A549 (cell line): Measurements from ENCODE around the gene GNA12. TPM values are rescaled to one million over a fixed set of nuclear protein-coding genes. Genes with fewer than 3 reads are reported as not detected.

ENCODE experiments used
- ATAC-seq, 2 experiments: fragments of 200-7000 bp in 1 of 2; fragments of >200 bp in 1 of 2; cut with Nextera tagmentation in 1 of 2; cut with Tn5 transposase in 1 of 2; 3 replicates each; pipeline versions ENCODE4 v1.8.0 to v1.9.1; 2018 to 2020; ENCODE audit warnings: mild to moderate bottlenecking in 1 of 2, moderate library complexity in 1 of 2
- CTCF ChIA-PET: fragments of 300-600 bp; sonication (Branson Sonifier 250); formaldehyde crosslinking; extraction: SDS; loops from one replicate; lab custom pipeline; 2021; ENCODE audit warnings: antibody characterized with exemption, inconsistent platforms; lab: Yijun Ruan, JAX
- POLR2A ChIA-PET: fragments of 350-600 bp; formaldehyde crosslinking; extraction: SDS; loops from one replicate; lab custom pipeline; 2021; ENCODE audit warnings: antibody characterized with exemption, inconsistent platforms; lab: Yijun Ruan, JAX
- DNase-seq, 2 experiments: peaks; one replicate each; pipeline versions ENCODE4 v3.0.0 to v3.0.0-alpha.2; 2011 to 2016; ENCODE audit warnings: low read depth in 1 of 2, low spot score in 1 of 2
- FAIRE-seq: peaks from 2 replicates; lab custom pipeline; 2011; peaks lifted over from hg19 to GRCh38; lab: Jason Lieb, UNC
- H3K27ac ChIP-seq, 2 experiments: fragments of >200 bp; sonication (Bioruptor Twin); formaldehyde crosslinking; 3 replicates each; pipeline ENCODE4 v1.5.1; 2016 to 2017
- H3K4me1 ChIP-seq: fragments of >200 bp; sonication (Bioruptor Twin); formaldehyde crosslinking; 3 replicates; pipeline ENCODE4 v1.6.1; 2016
- H3K4me2 ChIP-seq: fragments of >200 bp; sonication (Bioruptor Twin); formaldehyde crosslinking; 3 replicates; pipeline ENCODE4 v1.6.1; 2016
- H3K4me3 ChIP-seq: fragments of >200 bp; sonication (Bioruptor Twin); formaldehyde crosslinking; 3 replicates; pipeline ENCODE4 v1.5.1; 2016
- H3K9me3 ChIP-seq: fragments of >200 bp; sonication (Bioruptor Twin); formaldehyde crosslinking; 3 replicates; pipeline ENCODE4 v1.6.1; 2016
- CHD2 ChIP-seq: fragments of 150-350 bp; IDR thresholded peaks from 2 replicates; pipeline ENCODE4 v1.6.1; 2014; ENCODE audit warnings: low read length; ENCODE audit not compliant: partially characterized antibody
- EP300 ChIP-seq, 2 experiments: fragments of >200 bp; sonication (Bioruptor Twin); formaldehyde crosslinking; IDR thresholded peaks; 2 replicates in 1 of 2; 3 replicates in 1 of 2; pipeline ENCODE4 v1.6.1; 2016 to 2017
- GATA3 ChIP-seq: IDR thresholded peaks from 2 replicates; pipeline ENCODE4 v1.6.1; 2012; ENCODE audit warnings: borderline replicate concordance
- HOXB13 ChIP-seq: fragments of 250-450 bp; sonication (Bioruptor Pico); IDR thresholded peaks from 2 replicates; pipeline ENCODE4 v1.5.0; 2020; ENCODE audit warnings: low read depth, mild to moderate bottlenecking, moderate library complexity
- HOXB5 ChIP-seq: fragments of 250-450 bp; sonication (Bioruptor Pico); IDR thresholded peaks from 2 replicates; pipeline ENCODE4 v1.5.0; 2020; ENCODE audit warnings: mild to moderate bottlenecking, moderate library complexity
- JUNB ChIP-seq: fragments of >200 bp; sonication (Bioruptor Twin); formaldehyde crosslinking; IDR thresholded peaks from 2 replicates; pipeline ENCODE4 v1.6.1; 2016
- KDM5A ChIP-seq: fragments of 200-600 bp; sonication (generic); IDR thresholded peaks from 2 replicates; pipeline ENCODE4 v1.6.1; 2016; ENCODE audit warnings: antibody characterized with exemption, mild to moderate bottlenecking
- MYC ChIP-seq: IDR thresholded peaks from 2 replicates; pipeline ENCODE4 v1.6.1; 2012; ENCODE audit warnings: mild to moderate bottlenecking, inconsistent platforms, low read length, improper control_type of control experiment, borderline replicate concordance
- NPAS2 ChIP-seq: fragments of 250-450 bp; sonication (Bioruptor Pico); IDR thresholded peaks from 2 replicates; pipeline ENCODE4 v1.8.0; 2022; ENCODE audit warnings: mild to moderate bottlenecking, moderate library complexity, borderline replicate concordance
- RAD21 ChIP-seq, 2 experiments: fragments of >200 bp in 1 of 2; sonication (Bioruptor Twin) in 1 of 2; formaldehyde crosslinking in 1 of 2; IDR thresholded peaks in 1 of 2; conservative IDR thresholded peaks in 1 of 2; 2 replicates in 1 of 2; 3 replicates in 1 of 2; pipeline ENCODE4 v1.6.1; 2012 to 2018; ENCODE audit warnings: inconsistent platforms in 1 of 2
- RARB ChIP-seq: fragments of 250-450 bp; sonication (Bioruptor Pico); IDR thresholded peaks from 2 replicates; pipeline ENCODE4 v1.8.0; 2021; ENCODE audit warnings: mild to moderate bottlenecking, moderate library complexity
- RNF2 ChIP-seq: fragments of 200-600 bp; sonication (generic); IDR thresholded peaks from 2 replicates; pipeline ENCODE4 v1.6.1; 2016; ENCODE audit warnings: low read depth, mild to moderate bottlenecking, antibody characterized with exemption, moderate library complexity, borderline replicate concordance
- SMC3 ChIP-seq: fragments of >200 bp; sonication (Bioruptor Twin); formaldehyde crosslinking; IDR thresholded peaks from 3 replicates; pipeline ENCODE4 v1.6.1; 2018; ENCODE audit warnings: inconsistent platforms
- TFCP2L1 ChIP-seq: fragments of 250-450 bp; sonication (Bioruptor Pico); IDR thresholded peaks from 2 replicates; pipeline ENCODE4 v1.5.0; 2021; ENCODE audit warnings: mild to moderate bottlenecking
- WGBS: methylation state at CpG from one replicate; pipeline ENCODE4 v1.1.6; 2017; ENCODE audit errors: missing lambda C conversion rate; 5-methylcytosine and 5-hydroxymethylcytosine counted together
- polyA plus RNA-seq, 4 experiments: library from polyadenylated mRNA; depleted of rRNA in 3 of 4; stranded (reverse); fragments of >200 nt; fragmentation: RNase III in 1 of 4; extraction: RNeasy Plus Mini Kit Qiagen cat#74134 plus additional on column Dnase treatment in 1 of 4; gene quantifications; 2 replicates in 3 of 4; 3 replicates in 1 of 4; pipeline ENCODE4 v1.2.3, GENCODE V29; 2011 to 2017
- TF ChIP-seq, protein P1 (sequence below): fragments of 450-650 bp; IDR thresholded peaks from 2 replicates; pipeline ENCODE4 v1.6.1; 2014; ENCODE audit warnings: antibody characterized with exemption
- TF ChIP-seq, protein P2 (sequence below): IDR thresholded peaks from 2 replicates; pipeline ENCODE4 v1.6.1; 2012
- TF ChIP-seq, protein P3 (sequence below): fragments of >200 bp; sonication (Bioruptor Twin); formaldehyde crosslinking; IDR thresholded peaks from 3 replicates; pipeline ENCODE4 v1.5.1; 2016
- TF ChIP-seq, protein P4 (sequence below): fragments of >200 bp; sonication (Bioruptor Twin); formaldehyde crosslinking; IDR thresholded peaks from 3 replicates; pipeline ENCODE4 v1.6.1; 2016
- TF ChIP-seq, protein P5 (sequence below): fragments of 250-450 bp; sonication (Bioruptor Pico); IDR thresholded peaks from 2 replicates; pipeline ENCODE4 v1.5.0; 2021; ENCODE audit warnings: mild to moderate bottlenecking, moderate library complexity, borderline replicate concordance

Gene GNA12
- polyA plus RNA-seq, 2 of the 4 experiments (the other 2 are of a cell fraction): 33.0 to 43.7 TPM

DNA sequence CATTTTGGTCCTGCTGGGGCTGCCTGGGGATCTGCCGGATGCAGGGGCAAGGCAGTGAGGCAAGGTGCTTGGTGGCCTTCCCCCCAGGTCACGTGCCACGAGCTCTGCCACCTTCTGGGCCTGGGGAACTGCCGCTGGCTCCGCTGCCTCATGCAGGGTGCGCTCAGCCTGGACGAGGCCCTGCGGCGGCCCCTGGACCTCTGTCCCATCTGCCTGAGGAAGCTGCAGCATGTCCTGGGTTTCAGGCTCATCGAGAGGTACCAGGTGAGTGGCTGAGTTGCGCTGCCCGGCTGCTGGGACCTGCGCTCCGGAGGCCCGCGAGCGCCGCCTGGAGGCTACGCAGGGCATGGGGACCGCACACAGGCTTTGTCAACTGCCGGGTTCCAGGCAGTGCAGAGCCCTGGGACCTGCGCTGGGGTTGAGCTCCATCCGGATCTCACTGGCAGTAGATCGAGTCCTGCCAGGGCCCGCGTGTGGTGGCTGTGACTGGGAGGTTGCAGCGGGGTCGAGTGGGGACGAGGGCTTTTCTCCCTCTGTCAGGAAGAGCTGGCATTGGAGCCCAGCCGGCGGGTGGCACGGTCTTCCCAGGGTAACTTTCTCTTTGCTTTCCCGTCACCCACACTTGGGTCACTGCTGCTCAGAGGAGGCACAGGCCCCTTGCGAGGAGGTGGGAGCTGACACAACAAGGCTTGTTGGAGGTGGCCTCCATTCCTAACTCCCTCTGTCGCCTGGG, 134.4 kb downstream of the GNA12 start:
- 0 out of 6 replicates have a peak overlapping the region, but pooled peaks of 1 of the 2 experiments have one; percentile 3 for H3K27ac ChIP-seq
- CTCF ChIA-PET: interaction anchor here (0.6 to 6.7 kb wide), 50 partner anchors 8 to 1922 kb away, joined by 3 to 36 read pairs (median 4); no protein-coding TSS in a partner anchor
- H3K9me3 ChIP-seq: no peaks in the 10 kb centered on the region
- ATAC-seq: peak; percentile 83 to 95
- H3K4me3 ChIP-seq: no peak overlapping the region
- WGBS: 52% methylated on average over 17 of the region's 35 CpGs
- POLR2A ChIA-PET: interaction anchor here (0.5 kb wide), 1 partner anchor 177 kb away, joined by 7 read pairs; no protein-coding TSS in a partner anchor
- no peak for FAIRE-seq
- TF ChIP-seq, protein P1, sequence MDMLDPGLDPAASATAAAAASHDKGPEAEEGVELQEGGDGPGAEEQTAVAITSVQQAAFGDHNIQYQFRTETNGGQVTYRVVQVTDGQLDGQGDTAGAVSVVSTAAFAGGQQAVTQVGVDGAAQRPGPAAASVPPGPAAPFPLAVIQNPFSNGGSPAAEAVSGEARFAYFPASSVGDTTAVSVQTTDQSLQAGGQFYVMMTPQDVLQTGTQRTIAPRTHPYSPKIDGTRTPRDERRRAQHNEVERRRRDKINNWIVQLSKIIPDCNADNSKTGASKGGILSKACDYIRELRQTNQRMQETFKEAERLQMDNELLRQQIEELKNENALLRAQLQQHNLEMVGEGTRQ: 0 out of 2 replicates have a peak, but pooled peaks have one; percentile 10
- TF ChIP-seq, protein P2, sequence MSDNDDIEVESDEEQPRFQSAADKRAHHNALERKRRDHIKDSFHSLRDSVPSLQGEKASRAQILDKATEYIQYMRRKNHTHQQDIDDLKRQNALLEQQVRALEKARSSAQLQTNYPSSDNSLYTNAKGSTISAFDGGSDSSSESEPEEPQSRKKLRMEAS: 0 out of 2 replicates have a peak, but pooled peaks have one; percentile 43
- no peak for TF ChIP-seq EP300 (IDR thresholded peaks at IDR 0.05)
- no peak for TF ChIP-seq RNF2
- TF ChIP-seq RAD21 (conservative IDR thresholded peaks at IDR 0.05 in 1 of 2, IDR thresholded peaks at IDR 0.05 in 1 of 2): peak; percentile 79 to 80
- no peak for TF ChIP-seq MYC
- TF ChIP-seq, protein P3, sequence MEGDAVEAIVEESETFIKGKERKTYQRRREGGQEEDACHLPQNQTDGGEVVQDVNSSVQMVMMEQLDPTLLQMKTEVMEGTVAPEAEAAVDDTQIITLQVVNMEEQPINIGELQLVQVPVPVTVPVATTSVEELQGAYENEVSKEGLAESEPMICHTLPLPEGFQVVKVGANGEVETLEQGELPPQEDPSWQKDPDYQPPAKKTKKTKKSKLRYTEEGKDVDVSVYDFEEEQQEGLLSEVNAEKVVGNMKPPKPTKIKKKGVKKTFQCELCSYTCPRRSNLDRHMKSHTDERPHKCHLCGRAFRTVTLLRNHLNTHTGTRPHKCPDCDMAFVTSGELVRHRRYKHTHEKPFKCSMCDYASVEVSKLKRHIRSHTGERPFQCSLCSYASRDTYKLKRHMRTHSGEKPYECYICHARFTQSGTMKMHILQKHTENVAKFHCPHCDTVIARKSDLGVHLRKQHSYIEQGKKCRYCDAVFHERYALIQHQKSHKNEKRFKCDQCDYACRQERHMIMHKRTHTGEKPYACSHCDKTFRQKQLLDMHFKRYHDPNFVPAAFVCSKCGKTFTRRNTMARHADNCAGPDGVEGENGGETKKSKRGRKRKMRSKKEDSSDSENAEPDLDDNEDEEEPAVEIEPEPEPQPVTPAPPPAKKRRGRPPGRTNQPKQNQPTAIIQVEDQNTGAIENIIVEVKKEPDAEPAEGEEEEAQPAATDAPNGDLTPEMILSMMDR: peak; percentile 80
- no peak for TF ChIP-seq TFCP2L1 (CRISPR knock-in tag)
- TF ChIP-seq SMC3: peak; percentile 81
- TF ChIP-seq HOXB13 (CRISPR knock-in tag): no peak
- H3K4me1 ChIP-seq: no peaks in the 10 kb centered on the region
- peak overlapping the region; percentile 44 for H3K4me2 ChIP-seq
- peak; percentile 73 to 74 for DNase-seq

DNA sequence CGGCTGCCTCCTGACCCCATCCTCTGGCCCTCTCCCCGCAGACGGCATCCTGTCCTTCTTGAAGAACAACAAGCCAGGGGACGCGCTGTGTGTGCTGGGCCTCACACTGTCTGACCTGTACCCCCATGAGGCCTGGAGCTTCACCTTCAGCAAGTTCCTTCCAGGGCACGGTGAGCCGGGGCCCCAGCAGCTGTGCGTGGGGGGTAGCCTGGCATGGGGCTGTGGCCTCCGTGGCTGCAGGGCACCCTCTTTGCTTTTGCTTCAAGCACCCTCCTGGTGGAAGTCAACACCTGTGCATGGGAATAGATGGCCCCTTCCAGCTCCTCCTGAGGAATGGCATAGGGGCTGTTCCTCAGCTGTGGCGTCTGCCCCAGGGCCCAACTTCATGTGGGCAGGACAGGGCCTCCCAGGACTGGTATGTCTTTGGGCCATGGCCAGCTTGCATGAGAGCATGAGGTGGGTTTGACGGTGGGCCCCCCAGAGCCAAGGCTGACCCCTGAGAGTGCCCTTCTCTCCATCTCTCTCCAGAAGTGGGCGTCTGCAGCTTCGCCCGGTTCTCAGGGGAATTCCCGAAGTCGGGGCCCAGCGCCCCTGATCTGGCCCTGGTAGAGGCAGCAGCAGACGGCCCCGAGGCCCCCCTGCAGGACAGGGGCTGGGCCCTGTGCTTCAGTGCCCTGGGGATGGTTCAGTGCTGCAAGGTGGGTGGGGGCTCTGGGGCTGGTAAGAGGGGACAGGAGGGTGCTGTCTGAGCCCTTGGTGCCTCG, 135.4 kb downstream of the GNA12 start:
- Histone ChIP-seq H3K9me3 (no peaks in the 10 kb centered on the region), H3K4me1 (no peaks in the 10 kb centered on the region)
- ChIA-PET CTCF (interaction anchor here (0.8 to 6.7 kb wide), 30 partner anchors 10 to 774 kb away, joined by 3 to 36 read pairs (median 8); no protein-coding TSS in a partner anchor), POLR2A (no interaction called here)
- 89% methylated on average over 17 of the region's 20 CpGs for WGBS
- DNase-seq (no peak), FAIRE-seq (no peak)
- TF ChIP-seq HOXB13 (CRISPR knock-in tag) (no peak), KDM5A (no peak), CHD2 (no peak)
- TF ChIP-seq, protein P4, sequence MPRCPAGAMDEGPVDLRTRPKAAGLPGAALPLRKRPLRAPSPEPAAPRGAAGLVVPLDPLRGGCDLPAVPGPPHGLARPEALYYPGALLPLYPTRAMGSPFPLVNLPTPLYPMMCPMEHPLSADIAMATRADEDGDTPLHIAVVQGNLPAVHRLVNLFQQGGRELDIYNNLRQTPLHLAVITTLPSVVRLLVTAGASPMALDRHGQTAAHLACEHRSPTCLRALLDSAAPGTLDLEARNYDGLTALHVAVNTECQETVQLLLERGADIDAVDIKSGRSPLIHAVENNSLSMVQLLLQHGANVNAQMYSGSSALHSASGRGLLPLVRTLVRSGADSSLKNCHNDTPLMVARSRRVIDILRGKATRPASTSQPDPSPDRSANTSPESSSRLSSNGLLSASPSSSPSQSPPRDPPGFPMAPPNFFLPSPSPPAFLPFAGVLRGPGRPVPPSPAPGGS: no peak
- TF ChIP-seq, all 56 proteins: peak for 0
- ATAC-seq: no peak
- H3K4me3 ChIP-seq: no peak overlapping the region
- no peak overlapping the region for H3K27ac ChIP-seq
- H3K4me2 ChIP-seq: no peak overlapping the region

DNA sequence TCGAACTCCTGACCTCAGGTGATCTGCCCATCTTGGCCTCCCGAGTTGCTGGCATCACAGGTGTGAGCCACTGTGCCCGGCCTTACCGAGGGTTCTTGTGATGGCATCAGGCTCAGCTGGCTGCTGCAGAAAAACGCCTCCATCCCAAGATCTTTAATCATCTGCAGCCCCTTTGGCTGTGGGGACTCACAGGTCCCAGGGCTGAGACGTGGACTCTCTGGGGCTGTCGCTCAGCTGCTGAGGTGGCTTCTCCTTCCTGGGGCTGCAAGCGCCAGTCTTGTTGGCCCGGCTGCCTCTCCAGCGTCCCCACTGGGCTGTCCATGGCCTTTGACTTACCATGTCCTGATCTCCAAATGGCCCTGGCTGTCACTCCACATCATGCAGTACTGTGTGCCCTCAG, 136.1 kb downstream of the GNA12 start:
- no peak overlapping the region for H3K27ac ChIP-seq
- FAIRE-seq: no peak
- WGBS: 84% methylated on average over 10 of the region's 10 CpGs
- no peaks in the 10 kb centered on the region for H3K9me3 ChIP-seq
- H3K4me1 ChIP-seq: no peaks in the 10 kb centered on the region
- ATAC-seq: no peak
- no peak for DNase-seq
- ChIA-PET CTCF (interaction anchor here (1.0 to 3.4 kb wide), 6 partner anchors 11 to 230 kb away, joined by 3 to 33 read pairs (median 16); no protein-coding TSS in a partner anchor), POLR2A (no interaction called here)
- H3K4me2 ChIP-seq: no peak overlapping the region
- H3K4me3 ChIP-seq: no peak overlapping the region
- TF ChIP-seq NPAS2 (no peak), GATA3 (no peak), JUNB (no peak), RARB (CRISPR knock-in tag) (no peak), HOXB5 (CRISPR knock-in tag) (no peak), EP300 (IDR thresholded peaks at IDR 0.05) (no peak)
- TF ChIP-seq, protein P5, sequence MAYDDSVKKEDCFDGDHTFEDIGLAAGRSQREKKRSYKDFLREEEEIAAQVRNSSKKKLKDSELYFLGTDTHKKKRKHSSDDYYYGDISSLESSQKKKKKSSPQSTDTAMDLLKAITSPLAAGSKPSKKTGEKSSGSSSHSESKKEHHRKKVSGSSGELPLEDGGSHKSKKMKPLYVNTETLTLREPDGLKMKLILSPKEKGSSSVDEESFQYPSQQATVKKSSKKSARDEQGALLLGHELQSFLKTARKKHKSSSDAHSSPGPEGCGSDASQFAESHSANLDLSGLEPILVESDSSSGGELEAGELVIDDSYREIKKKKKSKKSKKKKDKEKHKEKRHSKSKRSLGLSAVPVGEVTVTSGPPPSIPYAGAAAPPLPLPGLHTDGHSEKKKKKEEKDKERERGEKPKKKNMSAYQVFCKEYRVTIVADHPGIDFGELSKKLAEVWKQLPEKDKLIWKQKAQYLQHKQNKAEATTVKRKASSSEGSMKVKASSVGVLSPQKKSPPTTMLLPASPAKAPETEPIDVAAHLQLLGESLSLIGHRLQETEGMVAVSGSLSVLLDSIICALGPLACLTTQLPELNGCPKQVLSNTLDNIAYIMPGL (CRISPR knock-in tag): no peak
